MCF 10A (cell line): Measurements from ENCODE around the gene TPRN. TPM values are rescaled to one million over a fixed set of nuclear protein-coding genes. Genes with fewer than 3 reads are reported as not detected.
A peak's percentile ranks its signal among the peaks of the same experiment; 100 is the strongest.

Experiments
- BruUV-seq: library from RNA; stranded (reverse); fragments of 400-500 nt; replicated peaks from 2 replicates; lab custom pipeline; 2021; lab: Mats Ljungman, UMichigan
- CTCF ChIA-PET: fragments of 300-600 bp; sonication (Branson Sonifier 250); formaldehyde crosslinking; extraction: SDS; loops from one replicate; lab custom pipeline; 2021; ENCODE audit warnings: antibody characterized with exemption, inconsistent platforms; lab: Yijun Ruan, JAX
- POLR2A ChIA-PET: fragments of 300-600, 350-650 bp; sonication (Branson Sonifier 250); formaldehyde crosslinking; extraction: SDS; loops from one replicate; lab custom pipeline; 2020; ENCODE audit warnings: antibody characterized with exemption, inconsistent platforms; lab: Yijun Ruan, JAX
- DNase-seq: peaks from one replicate; pipeline ENCODE4 v3.0.0-alpha.2; 2018; ENCODE audit not compliant: unreplicated experiment
- H3K27ac Mint-ChIP-seq: one replicate; pipeline ENCODE4 v1.8.0; 2022; ENCODE audit warnings: mild to moderate bottlenecking, low read depth, mixed read lengths; ENCODE audit not compliant: unreplicated experiment
- H3K27me3 Mint-ChIP-seq: one replicate; pipeline ENCODE4 v1.8.0; 2022; ENCODE audit warnings: mixed read lengths; ENCODE audit not compliant: insufficient read depth, unreplicated experiment
- H3K36me3 Mint-ChIP-seq: one replicate; pipeline ENCODE4 v1.8.0; 2022; ENCODE audit warnings: mild to moderate bottlenecking, moderate library complexity, mixed read lengths; ENCODE audit not compliant: insufficient read depth, unreplicated experiment
- H3K4me1 Mint-ChIP-seq: one replicate; pipeline ENCODE4 v1.8.0; 2022; ENCODE audit warnings: mixed read lengths; ENCODE audit not compliant: insufficient read depth, unreplicated experiment
- H3K4me3 Mint-ChIP-seq: one replicate; pipeline ENCODE4 v1.8.0; 2022; ENCODE audit warnings: mild to moderate bottlenecking, moderate library complexity, mixed read lengths; ENCODE audit not compliant: unreplicated experiment
- H3K9me3 Mint-ChIP-seq: one replicate; pipeline ENCODE4 v1.8.0; 2022; ENCODE audit warnings: mixed read lengths; ENCODE audit not compliant: unreplicated experiment
- CTCF ChIP-seq: fragments of 200-600 bp; IDR thresholded peaks from one replicate; pipeline ENCODE4 v1.8.0; 2022; ENCODE audit warnings: antibody characterized with exemption, mild to moderate bottlenecking; ENCODE audit not compliant: unreplicated experiment
- intact Hi-C: fragments of 100-400 bp; cut with micrococcal nuclease; formaldehyde crosslinking; loops from 2 replicates; pipeline ENCODE4 v1.14.1; 2022
- total RNA-seq: library from RNA; stranded (reverse); gene quantifications from 2 replicates; pipeline ENCODE4 v1.2.3, GENCODE V29; 2022

Gene TPRN
- total RNA-seq, 1 experiment from 2014 or later: 13.4 TPM

GRCh38 chr9:137168573-137168903, 32.0 kb downstream of the TPRN start:
- peak overlapping the region; percentile 53 for H3K4me3 Mint-ChIP-seq
- CTCF ChIA-PET: no interaction called here
- H3K36me3 Mint-ChIP-seq: no peaks in the 10 kb centered on the region
- peaks cover 13% of the 10 kb centered on the region for H3K27me3 Mint-ChIP-seq
- no peaks in the 10 kb centered on the region for H3K4me1 Mint-ChIP-seq
- no peak for DNase-seq
- intact Hi-C loops: no loop called here
- TF ChIP-seq CTCF: no peak
- POLR2A ChIA-PET: interaction anchor here (1.4 to 2.0 kb wide), 3 partner anchors 21 to 39 kb away, joined by 3 to 9 read pairs (median 7); partner anchors contain the start of gene SSNA1
- H3K27ac Mint-ChIP-seq: no peak overlapping the region
- H3K9me3 Mint-ChIP-seq: no peaks in the 10 kb centered on the region
- BruUV-seq: no TSS peak

GRCh38 chr9:137167747-137168572, 32.6 kb downstream of the TPRN start:
- intact Hi-C loops: no loop called here
- H3K9me3 Mint-ChIP-seq: no peaks in the 10 kb centered on the region
- no TSS peak for BruUV-seq
- H3K36me3 Mint-ChIP-seq: no peaks in the 10 kb centered on the region
- ChIA-PET POLR2A (interaction anchor here (1.4 to 2.0 kb wide), 2 partner anchors 27 to 38 kb away, joined by 3 to 7 read pairs; no protein-coding TSS in a partner anchor), CTCF (no interaction called here)
- peaks cover 13% of the 10 kb centered on the region for H3K27me3 Mint-ChIP-seq
- no peak overlapping the region for H3K27ac Mint-ChIP-seq
- TF ChIP-seq CTCF: no peak
- no peak for DNase-seq
- peak overlapping the region; percentile 53 for H3K4me3 Mint-ChIP-seq
- no peaks in the 10 kb centered on the region for H3K4me1 Mint-ChIP-seq

GRCh38 chr9:137167277-137167746, 33.2 kb downstream of the TPRN start:
- POLR2A ChIA-PET: no interaction called here

More at GRCh38 chr9:137167277-137167746, 33.2 kb downstream of the TPRN start:
- CTCF ChIA-PET: interaction anchor here (0.6 kb wide), 1 partner anchor 99 kb away, joined by 3 read pairs; no protein-coding TSS in a partner anchor
- Mint-ChIP-seq H3K4me1 (no peaks in the 10 kb centered on the region), H3K27me3 (peaks cover 13% of the 10 kb centered on the region), H3K27ac (no peak overlapping the region), H3K9me3 (no peaks in the 10 kb centered on the region), H3K4me3 (no peak overlapping the region), H3K36me3 (no peaks in the 10 kb centered on the region)
- BruUV-seq: no TSS peak
- TF ChIP-seq CTCF: no peak
- no peak for DNase-seq
- intact Hi-C loops: no loop called here
